Left ventricle myocardium inferior (tissue), 1 donor: ENCODE measurements around the gene SLC5A6. TPM values are rescaled to one million over a fixed set of nuclear protein-coding genes. Genes with fewer than 3 reads are reported as not detected.

Experiments used
- DNase-seq: peaks from one replicate; pipeline ENCODE4 v3.0.0-alpha.2; 2020
- H3K27ac ChIP-seq: fragments of 200-600 bp; replicated peaks from 2 replicates; pipeline ENCODE4 v1.8.0; 2021
- H3K27me3 ChIP-seq: fragments of 200-600 bp; 2 replicates; pipeline ENCODE4 v1.8.0; 2021; ENCODE audit warnings: low read depth
- H3K36me3 ChIP-seq: fragments of 200-600 bp; 2 replicates; pipeline ENCODE4 v1.8.0; 2021
- H3K4me1 ChIP-seq: fragments of 200-600 bp; 2 replicates; pipeline ENCODE4 v1.8.0; 2021
- H3K4me3 ChIP-seq: fragments of 200-600 bp; 2 replicates; pipeline ENCODE4 v1.8.0; 2021; ENCODE audit warnings: mild to moderate bottlenecking, moderate library complexity
- H3K9me3 ChIP-seq: fragments of 200-600 bp; replicated peaks from 2 replicates; pipeline ENCODE4 v1.8.0; 2021
- intact Hi-C: fragments of 100-400 bp; cut with micrococcal nuclease; formaldehyde crosslinking; loops from one replicate; pipeline ENCODE4 v1.11.0; 2022
- total RNA-seq: library from RNA; stranded (reverse); fragmentation: NEBNext Ultra II Directional; extraction: Animal tissue kit (Norgen Biotek cat#: 25700); gene quantifications from one replicate; pipeline ENCODE4 v1.2.1, GENCODE V29; 2021
- TF ChIP-seq, protein P1 (sequence below): fragments of 200-600 bp; IDR thresholded peaks from 2 replicates; pipeline ENCODE4 v1.8.0; 2021; ENCODE audit warnings: antibody characterized with exemption, mild to moderate bottlenecking, borderline replicate concordance
- donor health status: DM: no; HTN: yes; CAD: no; lungs with severe emphysema.

SLC5A6 gene
- total RNA-seq, 1 donor from 2014 or later, result 12.0 TPM

GRCh38 chr2:27241761-27242613 is 29.9 kb upstream of the SLC5A6 start:
- TF ChIP-seq, protein P1, sequence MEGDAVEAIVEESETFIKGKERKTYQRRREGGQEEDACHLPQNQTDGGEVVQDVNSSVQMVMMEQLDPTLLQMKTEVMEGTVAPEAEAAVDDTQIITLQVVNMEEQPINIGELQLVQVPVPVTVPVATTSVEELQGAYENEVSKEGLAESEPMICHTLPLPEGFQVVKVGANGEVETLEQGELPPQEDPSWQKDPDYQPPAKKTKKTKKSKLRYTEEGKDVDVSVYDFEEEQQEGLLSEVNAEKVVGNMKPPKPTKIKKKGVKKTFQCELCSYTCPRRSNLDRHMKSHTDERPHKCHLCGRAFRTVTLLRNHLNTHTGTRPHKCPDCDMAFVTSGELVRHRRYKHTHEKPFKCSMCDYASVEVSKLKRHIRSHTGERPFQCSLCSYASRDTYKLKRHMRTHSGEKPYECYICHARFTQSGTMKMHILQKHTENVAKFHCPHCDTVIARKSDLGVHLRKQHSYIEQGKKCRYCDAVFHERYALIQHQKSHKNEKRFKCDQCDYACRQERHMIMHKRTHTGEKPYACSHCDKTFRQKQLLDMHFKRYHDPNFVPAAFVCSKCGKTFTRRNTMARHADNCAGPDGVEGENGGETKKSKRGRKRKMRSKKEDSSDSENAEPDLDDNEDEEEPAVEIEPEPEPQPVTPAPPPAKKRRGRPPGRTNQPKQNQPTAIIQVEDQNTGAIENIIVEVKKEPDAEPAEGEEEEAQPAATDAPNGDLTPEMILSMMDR, result no peak
- no peak overlapping the region for H3K4me3 ChIP-seq
- intact Hi-C loops, result no loop called here
- H3K9me3 ChIP-seq, result no peaks in the 10 kb centered on the region
- peaks cover 68% of the 10 kb centered on the region for H3K36me3 ChIP-seq
- peaks cover 39% of the 10 kb centered on the region for H3K4me1 ChIP-seq
- peak; percentile 12 for DNase-seq
- H3K27ac ChIP-seq, result no peak overlapping the region
- no peaks in the 10 kb centered on the region for H3K27me3 ChIP-seq

DNA sequence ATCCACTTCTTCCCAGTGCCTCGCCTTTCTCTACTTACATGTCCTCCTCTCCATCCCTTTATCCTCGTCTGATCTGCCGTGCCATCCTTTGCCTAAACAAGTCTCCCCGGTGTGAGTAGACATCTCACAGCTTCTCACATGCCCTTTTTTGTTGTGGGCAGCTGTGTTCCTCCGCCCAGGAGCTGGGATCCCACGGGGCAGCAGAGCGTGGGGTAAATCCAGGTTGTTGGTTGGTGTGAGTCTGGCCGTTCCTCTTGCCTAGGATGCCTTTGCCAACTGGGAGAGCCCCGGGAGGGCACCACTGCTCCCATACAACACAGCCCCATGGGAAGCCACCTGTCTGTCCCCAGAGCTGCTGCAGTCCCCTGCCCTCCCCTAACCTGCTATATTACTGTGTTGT is 28.3 kb upstream of the SLC5A6 start:
- TF ChIP-seq, protein P1, result no peak
- DNase-seq, result peak; percentile 1
- H3K4me1 ChIP-seq, result peaks cover 32% of the 10 kb centered on the region
- H3K27me3 ChIP-seq, result no peaks in the 10 kb centered on the region
- intact Hi-C loops, result no loop called here
- H3K4me3 ChIP-seq, result no peak overlapping the region
- no peak overlapping the region for H3K27ac ChIP-seq
- H3K36me3 ChIP-seq, result peaks cover 84% of the 10 kb centered on the region
- no peaks in the 10 kb centered on the region for H3K9me3 ChIP-seq

DNA sequence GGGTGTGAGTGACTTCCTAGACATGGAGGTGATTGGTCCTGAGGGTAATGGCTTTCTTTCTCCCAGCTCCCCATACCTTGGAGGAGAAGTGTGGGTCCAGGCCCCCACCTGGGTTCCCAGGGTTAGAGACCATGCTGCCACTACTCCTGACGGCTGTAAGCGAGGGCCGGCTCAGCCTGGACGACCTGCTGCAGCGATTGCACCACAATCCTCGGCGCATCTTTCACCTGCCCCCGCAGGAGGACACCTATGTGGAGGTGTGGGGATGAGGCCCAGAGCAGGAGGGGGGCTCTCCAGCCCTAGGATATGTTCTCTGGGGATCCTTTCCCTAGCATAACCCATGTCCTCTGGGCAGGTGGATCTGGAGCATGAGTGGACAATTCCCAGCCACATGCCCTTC is 26.9 kb upstream of the SLC5A6 start:
- H3K27me3 ChIP-seq, result no peaks in the 10 kb centered on the region
- no peak overlapping the region for H3K27ac ChIP-seq
- peaks cover 99% of the 10 kb centered on the region for H3K36me3 ChIP-seq
- intact Hi-C loops, result no loop called here
- DNase-seq, result peak; percentile 9
- TF ChIP-seq, protein P1, result no peak
- no peak overlapping the region for H3K4me3 ChIP-seq
- H3K9me3 ChIP-seq, result no peaks in the 10 kb centered on the region
- peaks cover 17% of the 10 kb centered on the region for H3K4me1 ChIP-seq

- H3K27ac ChIP-seq, result no peak overlapping the region
- intact Hi-C loops, result no loop called here
- peaks cover 2% of the 10 kb centered on the region for H3K4me1 ChIP-seq
- H3K36me3 ChIP-seq, result peaks cover 100% of the 10 kb centered on the region
- H3K27me3 ChIP-seq, result no peaks in the 10 kb centered on the region
- DNase-seq, result no peak
- TF ChIP-seq, protein P1, result no peak
- H3K4me3 ChIP-seq, result no peak overlapping the region
- no peaks in the 10 kb centered on the region for H3K9me3 ChIP-seq
Observed at GRCh38 chr2:27237341-27237945, 25.4 kb upstream of the SLC5A6 start.

GRCh38 chr2:27236626-27237025 is 24.6 kb upstream of the SLC5A6 start:
- intact Hi-C loops, result no loop called here
- TF ChIP-seq, protein P1, result no peak
- no peak overlapping the region for H3K4me3 ChIP-seq
- H3K36me3 ChIP-seq, result peaks cover 100% of the 10 kb centered on the region
- H3K27ac ChIP-seq, result no peak overlapping the region
- no peaks in the 10 kb centered on the region for H3K27me3 ChIP-seq
- no peaks in the 10 kb centered on the region for H3K9me3 ChIP-seq
- no peak for DNase-seq
- H3K4me1 ChIP-seq, result no peaks in the 10 kb centered on the region
